ENCODE results near the gene VPS16.

DNA sequence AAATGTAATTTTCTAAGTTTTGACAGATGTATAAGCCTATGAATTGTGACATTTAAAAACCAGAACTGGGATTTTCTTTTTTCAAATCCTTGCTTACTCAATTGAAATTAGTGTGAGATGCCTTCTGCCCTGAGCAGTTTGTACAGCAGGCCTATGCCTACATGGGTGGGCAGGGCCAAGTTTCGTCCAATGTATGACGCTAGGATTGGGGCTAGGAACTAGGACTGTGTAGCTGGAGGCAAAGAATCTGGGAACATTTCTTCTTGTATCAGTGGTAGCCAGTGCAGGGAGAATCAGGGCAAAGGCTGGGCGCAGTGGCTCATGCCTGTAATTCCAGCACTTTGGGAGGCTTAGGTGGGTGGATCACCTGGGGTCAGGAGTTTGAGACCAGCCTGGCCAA, 28.8 kb downstream of the VPS16 start:
- TF ChIP-seq POLR2AphosphoS5 (IDR thresholded peaks at IDR 0.05; ENCODE audit: borderline replicate concordance, low read depth, low read length), result no peak
- TF ChIP-seq EZH2 (IDR thresholded peaks at IDR 0.05), result no peak
